SK-N-SH treated with all-trans-retinoic acid at 6 μM for 48 hours (cell line): ENCODE data around the gene HIF1A.
A peak's percentile ranks its signal among the peaks of the same experiment; 100 is the strongest.

Source experiments
- ATAC-seq: fragments of 200-7000 bp; cut with Tn5 transposase; 3 replicates; pipeline ENCODE4 v1.9.1; 2020; ENCODE audit warnings: mild to moderate bottlenecking, moderate library complexity
- ARNTL ChIP-seq: fragments of 450-650 bp; formaldehyde crosslinking; IDR thresholded peaks from 2 replicates; pipeline ENCODE4 v1.5.0; 2020; ENCODE audit warnings: low read depth, mild to moderate bottlenecking, moderate library complexity, borderline replicate concordance
- BACH2 ChIP-seq: fragments of 250-450 bp; sonication (Bioruptor Pico); IDR thresholded peaks from 2 replicates; pipeline ENCODE4 v1.9.0; 2021; ENCODE audit warnings: mild to moderate bottlenecking, borderline replicate concordance
- CREB5 ChIP-seq: fragments of 250-450 bp; sonication (Bioruptor Pico); IDR thresholded peaks from 2 replicates; pipeline ENCODE4 v1.5.1; 2020; ENCODE audit warnings: low read depth, mild to moderate bottlenecking, moderate library complexity
- CSDC2 ChIP-seq: fragments of 250-450 bp; sonication (Bioruptor Pico); IDR thresholded peaks from 2 replicates; pipeline ENCODE4 v1.5.0; 2020; ENCODE audit warnings: mild to moderate bottlenecking, moderate library complexity
- CSRNP3 ChIP-seq: fragments of 250-450 bp; sonication (Bioruptor Pico); IDR thresholded peaks from 2 replicates; pipeline ENCODE4 v1.5.1; 2021; ENCODE audit warnings: mild to moderate bottlenecking, moderate library complexity
- ESRRG ChIP-seq: fragments of 250-450 bp; sonication (Bioruptor Pico); IDR thresholded peaks from 2 replicates; pipeline ENCODE4 v1.6.1; 2021; ENCODE audit warnings: mild to moderate bottlenecking
- GLIS3 ChIP-seq: fragments of 250-450 bp; sonication (Bioruptor Pico); IDR thresholded peaks from 2 replicates; pipeline ENCODE4 v1.5.0; 2020; ENCODE audit warnings: mild to moderate bottlenecking, moderate library complexity
- ISL1 ChIP-seq: fragments of 250-450 bp; sonication (Bioruptor Pico); IDR thresholded peaks from 2 replicates; pipeline ENCODE4 v2.1.2; 2022; ENCODE audit warnings: mild to moderate bottlenecking, moderate library complexity
- OSR1 ChIP-seq: fragments of 250-450 bp; sonication (Bioruptor Pico); IDR thresholded peaks from 2 replicates; pipeline ENCODE4 v1.8.0; 2022; ENCODE audit warnings: moderate library complexity, mild to moderate bottlenecking, inconsistent platforms
- PATZ1 ChIP-seq: fragments of 250-450 bp; sonication (Bioruptor Pico); IDR thresholded peaks from 2 replicates; pipeline ENCODE4 v1.8.0; 2020; ENCODE audit warnings: mild to moderate bottlenecking, moderate library complexity, borderline replicate concordance
- POU6F1 ChIP-seq: fragments of 250-450 bp; sonication (Bioruptor Pico); IDR thresholded peaks from 2 replicates; pipeline ENCODE4 v1.8.0; 2021; ENCODE audit warnings: low read depth, mild to moderate bottlenecking, moderate library complexity, borderline replicate concordance
- PPARA ChIP-seq: fragments of 250-450 bp; sonication (Bioruptor Pico); IDR thresholded peaks from 2 replicates; pipeline ENCODE4 v1.5.0; 2020; ENCODE audit warnings: mild to moderate bottlenecking, borderline replicate concordance
- RARB ChIP-seq: fragments of 250-450 bp; sonication (Bioruptor Pico); IDR thresholded peaks from 2 replicates; pipeline ENCODE4 v1.8.0; 2021; ENCODE audit warnings: mild to moderate bottlenecking, moderate library complexity
- SNAI2 ChIP-seq: fragments of 250-450 bp; sonication (Bioruptor Pico); IDR thresholded peaks from 2 replicates; pipeline ENCODE4 v1.5.0; 2020; ENCODE audit warnings: mild to moderate bottlenecking, moderate library complexity
- TCF4 ChIP-seq: fragments of 250-450 bp; sonication (Bioruptor Pico); IDR thresholded peaks from 2 replicates; pipeline ENCODE4 v1.8.0; 2021; ENCODE audit warnings: mild to moderate bottlenecking, moderate library complexity, borderline replicate concordance
- TOX ChIP-seq: fragments of 250-450 bp; sonication (Bioruptor Pico); IDR thresholded peaks from 2 replicates; pipeline ENCODE4 v1.8.0; 2021; ENCODE audit warnings: mild to moderate bottlenecking, moderate library complexity, borderline replicate concordance
- ZC3H10 ChIP-seq: fragments of 250-450 bp; sonication (Bioruptor Pico); IDR thresholded peaks from 2 replicates; pipeline ENCODE4 v1.5.1; 2021; ENCODE audit warnings: mild to moderate bottlenecking, moderate library complexity
- ZFP3 ChIP-seq: fragments of 250-450 bp; sonication (Bioruptor Pico); IDR thresholded peaks from 2 replicates; pipeline ENCODE4 v1.5.0; 2020; ENCODE audit warnings: mild to moderate bottlenecking, moderate library complexity
- ZFP30 ChIP-seq: fragments of 450-650 bp; formaldehyde crosslinking; IDR thresholded peaks from 2 replicates; pipeline ENCODE4 v1.5.0; 2022; ENCODE audit warnings: mild to moderate bottlenecking, moderate library complexity
- ZNF565 ChIP-seq: fragments of 450-650 bp; formaldehyde crosslinking; conservative IDR thresholded peaks from 2 replicates; pipeline ENCODE4 v1.5.0; 2020; ENCODE audit warnings: low read depth, mild to moderate bottlenecking, moderate library complexity
- ZNF70 ChIP-seq: fragments of 450-650 bp; formaldehyde crosslinking; IDR thresholded peaks from 2 replicates; pipeline ENCODE4 v1.5.0; 2020; ENCODE audit warnings: mild to moderate bottlenecking, moderate library complexity
- ZNF8 ChIP-seq: fragments of 450-650 bp; formaldehyde crosslinking; IDR thresholded peaks from 2 replicates; pipeline ENCODE4 v1.5.0; 2020; ENCODE audit warnings: mild to moderate bottlenecking, moderate library complexity

HIF1A gene

GRCh38 chr14:61673305-61673704 lies 22.0 kb upstream of the HIF1A start:
- no peak for ATAC-seq

GRCh38 chr14:61675291-61675690 lies 20.0 kb upstream of the HIF1A start:
- no peak for ATAC-seq
- TF ChIP-seq ZC3H10 (CRISPR knock-in tag) (no peak), CREB5 (CRISPR knock-in tag) (no peak), GLIS3 (CRISPR knock-in tag) (no peak), ZFP30 (CRISPR knock-in tag) (no peak), RARB (no peak), OSR1 (CRISPR knock-in tag) (no peak), POU6F1 (CRISPR knock-in tag) (no peak), ZNF565 (CRISPR knock-in tag) (no peak), ZNF8 (no peak), ESRRG (CRISPR knock-in tag) (no peak), TCF4 (CRISPR knock-in tag) (no peak)

More at GRCh38 chr14:61673305-61673704, 22.0 kb upstream of the HIF1A start:
- TF ChIP-seq CSDC2 (CRISPR knock-in tag) (no peak), BACH2 (CRISPR knock-in tag) (no peak), ZNF70 (CRISPR knock-in tag) (no peak), PATZ1 (CRISPR knock-in tag) (no peak), POU6F1 (CRISPR knock-in tag) (no peak), RARB (no peak), ISL1 (CRISPR knock-in tag) (no peak), PPARA (CRISPR knock-in tag) (no peak), TCF4 (CRISPR knock-in tag) (no peak), ZNF565 (CRISPR knock-in tag) (no peak), ZNF8 (no peak), ARNTL (CRISPR knock-in tag) (no peak)

GRCh38 chr14:61677479-61677878 lies 17.8 kb upstream of the HIF1A start:
- no peak for ATAC-seq
- TF ChIP-seq SNAI2 (CRISPR knock-in tag): no peak
- no peak for TF ChIP-seq RARB
- no peak for TF ChIP-seq ZFP30 (CRISPR knock-in tag)
- no peak for TF ChIP-seq GLIS3 (CRISPR knock-in tag)
- TF ChIP-seq ZNF8: no peak

- TF ChIP-seq POU6F1 (CRISPR knock-in tag): no peak
- peak; percentile 64; the same call in 2 of the 3 replicates for ATAC-seq
Measured at GRCh38 chr14:61678975-61679374, 16.3 kb upstream of the HIF1A start.

- ATAC-seq: no peak
- TF ChIP-seq TCF4 (CRISPR knock-in tag) (no peak), POU6F1 (CRISPR knock-in tag) (no peak), GLIS3 (CRISPR knock-in tag) (no peak), TOX (no peak), CSRNP3 (CRISPR knock-in tag) (no peak), ZFP3 (CRISPR knock-in tag) (no peak), CSDC2 (CRISPR knock-in tag) (no peak), ZNF70 (CRISPR knock-in tag) (no peak)
Measured at GRCh38 chr14:61681413-61681812, 13.9 kb upstream of the HIF1A start.
